ENCODE results near the gene IL31.

IL31 gene

GRCh38 chr12:122160761-122161160 is 13.3 kb downstream of the IL31 start:
- H3K27ac ChIP-seq: no peak overlapping the region
- H2AFZ ChIP-seq: no peak overlapping the region
- no peaks in the 10 kb centered on the region for H3K79me2 ChIP-seq
- TF ChIP-seq CTCF (IDR thresholded peaks at IDR 0.05): no peak
- no peaks in the 10 kb centered on the region for H3K27me3 ChIP-seq (ENCODE audit: control insufficient read depth, insufficient read depth, low read length)
- H3K4me1 ChIP-seq: no peaks in the 10 kb centered on the region
- no peaks in the 10 kb centered on the region for H3K9me3 ChIP-seq (ENCODE audit: control insufficient read depth, low read length)
- no peak overlapping the region for H3K4me2 ChIP-seq (ENCODE audit: low read length)
- H3K36me3 ChIP-seq (ENCODE audit: control insufficient read depth, insufficient read depth, low read length): no peaks in the 10 kb centered on the region
- no peak overlapping the region for H3K9ac ChIP-seq
- H3K4me3 ChIP-seq (ENCODE audit: low read depth, low read length): no peak overlapping the region

GRCh38 chr12:122159882-122160281 is 14.1 kb downstream of the IL31 start:
- no peak overlapping the region for H2AFZ ChIP-seq
- H3K4me2 ChIP-seq (ENCODE audit: low read length): no peak overlapping the region
- H3K4me1 ChIP-seq: no peaks in the 10 kb centered on the region
- H3K27ac ChIP-seq: no peak overlapping the region
- no peak overlapping the region for H3K9ac ChIP-seq
- no peaks in the 10 kb centered on the region for H3K9me3 ChIP-seq (ENCODE audit: control insufficient read depth, low read length)
- H3K79me2 ChIP-seq: no peaks in the 10 kb centered on the region
- no peak for TF ChIP-seq CTCF (IDR thresholded peaks at IDR 0.05)
- no peaks in the 10 kb centered on the region for H3K36me3 ChIP-seq (ENCODE audit: control insufficient read depth, insufficient read depth, low read length)
- no peak overlapping the region for H3K4me3 ChIP-seq (ENCODE audit: low read depth, low read length)
- no peaks in the 10 kb centered on the region for H3K27me3 ChIP-seq (ENCODE audit: control insufficient read depth, insufficient read depth, low read length)

GRCh38 chr12:122158700-122159285 is 15.2 kb downstream of the IL31 start:
- no peaks in the 10 kb centered on the region for H3K9me3 ChIP-seq (ENCODE audit: control insufficient read depth, low read length)
- TF ChIP-seq CTCF (IDR thresholded peaks at IDR 0.05): no peak

GRCh38 chr12:122155705-122156104 is 18.3 kb downstream of the IL31 start:
- Histone ChIP-seq H3K9ac (no peak overlapping the region), H3K4me2 (ENCODE audit: low read length) (no peak overlapping the region)

More at GRCh38 chr12:122158700-122159285, 15.2 kb downstream of the IL31 start:
- no peak overlapping the region for H3K4me2 ChIP-seq (ENCODE audit: low read length)
- no peaks in the 10 kb centered on the region for H3K4me1 ChIP-seq
- H3K79me2 ChIP-seq: no peaks in the 10 kb centered on the region
- H3K27ac ChIP-seq: no peak overlapping the region
- H3K27me3 ChIP-seq (ENCODE audit: control insufficient read depth, insufficient read depth, low read length): no peaks in the 10 kb centered on the region
- no peak overlapping the region for H3K4me3 ChIP-seq (ENCODE audit: low read depth, low read length)
- H3K9ac ChIP-seq: no peak overlapping the region
- H3K36me3 ChIP-seq (ENCODE audit: control insufficient read depth, insufficient read depth, low read length): no peaks in the 10 kb centered on the region
- H2AFZ ChIP-seq: no peak overlapping the region

More at GRCh38 chr12:122155705-122156104, 18.3 kb downstream of the IL31 start:
- Histone ChIP-seq H3K79me2 (no peaks in the 10 kb centered on the region), H3K9me3 (ENCODE audit: control insufficient read depth, low read length) (no peaks in the 10 kb centered on the region), H3K4me1 (peaks cover 3% of the 10 kb centered on the region), H3K4me3 (ENCODE audit: low read depth, low read length) (no peak overlapping the region), H3K27ac (no peak overlapping the region), H2AFZ (no peak overlapping the region), H3K27me3 (ENCODE audit: control insufficient read depth, insufficient read depth, low read length) (no peaks in the 10 kb centered on the region), H3K36me3 (ENCODE audit: control insufficient read depth, insufficient read depth, low read length) (no peaks in the 10 kb centered on the region)
- TF ChIP-seq CTCF (IDR thresholded peaks at IDR 0.05): no peak
